GM12892 (cell line): ENCODE results near the gene ZHX3.

ENCODE experiments used
- POLR2A ChIP-seq: IDR thresholded peaks from 2 replicates; pipeline ENCODE4 v1.6.1; 2011; ENCODE audit warnings: low read depth, low read length, control low read depth
- POLR2AphosphoS5 ChIP-seq: IDR thresholded peaks from 2 replicates; pipeline ENCODE4 v1.6.1; 2011; ENCODE audit warnings: low read depth, low read length, control low read depth

GRCh38 chr20:41228858-41229257 is 88.7 kb downstream of the ZHX3 start:
- no peak for TF ChIP-seq POLR2AphosphoS5
- no peak for TF ChIP-seq POLR2A
